HG03442 (cell line): ENCODE results near the gene PLEKHN1.
"Not testable (repeated sequence)": the region's sequence is repeated elsewhere in the genome, so short reads cannot be mapped to it uniquely, and the experiment has no call there.

Experiments
- ATAC-seq: cut with Tn5 transposase; IDR thresholded peaks from one replicate; pipeline ENCODE4 v1.9.1; 2021; ENCODE audit warnings: mild to moderate bottlenecking, moderate library complexity; ENCODE audit not compliant: unreplicated experiment

Gene PLEKHN1

DNA sequence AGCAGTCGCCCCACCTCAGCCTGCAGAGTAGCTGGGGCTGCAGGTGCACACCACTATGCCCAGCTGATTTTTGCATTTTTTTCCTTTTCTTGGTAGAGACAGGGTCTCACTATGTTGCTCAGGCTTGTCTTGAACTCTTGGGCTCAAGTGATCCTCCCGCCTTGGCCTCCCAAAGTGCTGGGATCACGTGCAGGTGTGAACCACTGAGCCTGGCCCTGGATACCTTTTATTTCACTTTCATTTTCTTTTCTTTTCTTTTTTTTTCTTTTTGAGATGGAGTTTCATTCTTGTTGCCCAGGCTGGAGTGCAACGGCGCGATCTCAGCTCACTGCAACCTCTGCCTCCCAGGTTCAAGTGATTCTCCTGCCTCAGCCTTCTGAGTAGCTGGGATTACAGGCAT, 25.0 kb downstream of the PLEKHN1 start:
- ATAC-seq, result not testable (repeated sequence)

DNA sequence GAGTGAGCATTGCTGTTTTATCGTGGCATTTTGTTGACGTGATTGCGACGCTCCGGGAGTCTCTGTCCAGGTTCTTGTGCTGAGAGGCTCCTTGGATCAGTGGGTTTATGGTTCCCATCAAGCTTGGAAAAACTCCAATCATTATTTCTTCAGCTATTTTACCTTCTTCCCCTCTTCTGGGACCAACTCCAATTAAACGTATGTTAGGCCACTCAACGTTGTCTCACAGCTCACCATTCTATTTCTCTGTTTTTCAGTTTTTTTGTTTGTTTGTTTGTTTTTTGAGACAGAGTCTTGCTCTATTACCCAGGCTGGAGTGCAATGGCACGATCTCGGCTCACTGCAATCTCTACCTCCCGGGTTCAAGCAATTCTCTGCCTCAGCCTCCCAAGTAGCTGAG, 25.6 kb downstream of the PLEKHN1 start:
- no peak for ATAC-seq

DNA sequence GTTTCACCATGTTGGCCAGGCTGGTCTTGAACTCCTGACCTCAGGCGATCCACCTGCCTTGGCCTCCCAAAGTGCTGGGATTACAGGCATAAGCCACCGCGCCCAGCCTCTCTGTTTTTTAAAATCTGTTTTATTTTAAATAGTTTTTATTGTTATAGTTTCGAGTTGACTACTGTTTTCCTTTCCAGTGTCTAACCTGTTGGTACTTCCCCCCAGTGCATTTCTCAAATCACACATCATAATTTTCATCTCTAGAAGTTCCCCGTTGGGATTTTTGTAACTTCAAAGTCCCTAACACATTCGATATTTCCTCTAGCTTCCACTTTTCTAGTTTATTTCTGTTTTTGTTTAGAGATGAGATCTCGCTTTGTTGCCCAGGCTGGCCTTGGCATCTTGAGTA, 26.1 kb downstream of the PLEKHN1 start:
- ATAC-seq, result no peak

DNA sequence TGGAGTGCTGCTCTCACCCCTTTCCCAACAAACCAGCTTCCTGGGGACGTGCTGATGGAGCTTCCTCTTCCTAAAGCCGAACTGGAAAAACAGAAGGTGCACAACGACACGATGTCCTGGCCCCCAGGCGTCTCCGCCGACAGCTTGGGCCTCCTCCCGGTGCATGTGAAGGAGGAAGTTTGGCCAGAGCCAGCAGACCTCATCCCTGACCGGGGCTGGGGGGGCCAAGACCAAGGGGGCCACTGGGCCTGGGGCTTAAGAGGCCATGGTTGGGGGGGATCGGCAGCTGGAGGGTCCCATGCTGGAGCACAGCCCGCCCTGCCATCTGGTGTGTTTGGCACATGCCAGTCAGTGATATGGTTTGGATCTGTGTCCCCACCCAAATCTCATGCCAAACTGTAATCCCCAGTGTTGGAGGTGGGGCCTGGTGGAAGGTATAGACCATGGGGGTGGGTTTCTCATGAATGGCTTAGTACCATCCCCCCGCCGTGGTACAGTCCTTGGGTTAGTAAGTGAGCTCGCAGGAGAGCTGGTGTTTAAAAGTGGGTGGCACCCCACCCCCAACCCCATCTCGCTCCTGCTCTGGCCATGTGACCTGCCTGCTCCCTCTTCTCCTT, 27.2 kb downstream of the PLEKHN1 start:
- no peak for ATAC-seq

DNA sequence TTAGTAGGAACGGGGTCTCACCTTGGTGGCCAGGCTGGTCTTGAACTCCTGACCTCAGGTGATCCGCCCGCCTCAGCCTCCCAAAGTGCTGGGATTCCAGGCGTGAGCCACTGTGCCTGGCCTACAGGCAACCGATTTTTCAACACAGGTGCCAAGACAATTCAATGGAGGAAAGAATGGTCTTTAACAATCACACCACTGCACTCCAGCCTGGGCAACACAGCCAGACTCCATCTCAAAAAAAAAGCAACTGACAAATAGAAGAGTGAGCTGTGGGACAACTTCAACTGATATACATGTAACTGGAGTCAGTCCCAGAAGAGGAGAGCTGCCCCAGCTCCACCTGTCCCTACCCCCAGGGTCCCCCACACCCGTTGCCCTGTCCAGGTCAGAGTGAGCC, 28.3 kb downstream of the PLEKHN1 start:
- not testable (repeated sequence) for ATAC-seq

DNA sequence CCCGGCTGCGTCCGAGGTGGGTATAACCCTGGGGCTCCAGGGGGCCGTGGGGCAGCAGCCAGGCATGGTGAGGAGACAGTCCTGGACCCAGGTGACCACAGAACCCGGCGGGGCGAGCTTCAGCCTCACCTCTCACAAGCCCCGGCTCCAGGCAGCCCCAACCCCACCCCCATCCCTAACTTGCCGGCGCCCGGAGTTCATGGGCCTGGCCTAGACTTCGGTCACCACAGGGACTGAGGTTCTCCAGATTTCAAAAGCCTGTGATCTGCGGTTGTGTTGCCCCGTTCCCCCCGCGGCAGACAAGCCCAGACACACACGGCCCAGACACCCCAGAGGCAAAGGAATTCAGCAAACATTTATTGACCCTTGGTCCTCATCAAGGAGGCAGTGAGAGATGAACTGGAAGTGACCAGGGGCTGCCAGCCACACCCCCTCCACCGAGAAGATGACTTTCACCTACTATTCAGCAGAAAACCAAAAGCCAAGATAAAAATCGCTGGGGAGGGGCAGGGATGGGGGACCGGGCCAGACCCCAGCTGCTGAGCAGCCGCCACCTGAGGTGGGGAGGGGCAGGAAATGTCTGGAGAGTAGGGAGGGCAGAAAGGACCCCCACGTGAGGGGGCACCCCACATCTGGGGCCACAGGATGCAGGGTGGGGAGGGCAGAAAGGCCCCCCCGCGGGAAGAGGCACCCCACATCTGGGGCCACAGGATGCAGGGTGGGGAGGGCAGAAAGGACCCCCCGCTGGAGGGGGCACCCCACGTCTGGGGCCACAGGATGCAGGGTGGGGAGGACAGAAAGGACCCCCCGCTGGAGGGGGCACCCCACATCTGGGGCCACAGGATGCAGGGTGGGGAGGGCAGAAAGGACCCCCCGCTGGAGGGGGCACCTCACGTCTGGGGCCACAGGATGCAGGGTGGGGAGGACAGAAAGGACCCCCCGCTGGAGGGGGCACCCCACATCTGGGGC, 29.7 kb downstream of the PLEKHN1 start:
- no peak for ATAC-seq

DNA sequence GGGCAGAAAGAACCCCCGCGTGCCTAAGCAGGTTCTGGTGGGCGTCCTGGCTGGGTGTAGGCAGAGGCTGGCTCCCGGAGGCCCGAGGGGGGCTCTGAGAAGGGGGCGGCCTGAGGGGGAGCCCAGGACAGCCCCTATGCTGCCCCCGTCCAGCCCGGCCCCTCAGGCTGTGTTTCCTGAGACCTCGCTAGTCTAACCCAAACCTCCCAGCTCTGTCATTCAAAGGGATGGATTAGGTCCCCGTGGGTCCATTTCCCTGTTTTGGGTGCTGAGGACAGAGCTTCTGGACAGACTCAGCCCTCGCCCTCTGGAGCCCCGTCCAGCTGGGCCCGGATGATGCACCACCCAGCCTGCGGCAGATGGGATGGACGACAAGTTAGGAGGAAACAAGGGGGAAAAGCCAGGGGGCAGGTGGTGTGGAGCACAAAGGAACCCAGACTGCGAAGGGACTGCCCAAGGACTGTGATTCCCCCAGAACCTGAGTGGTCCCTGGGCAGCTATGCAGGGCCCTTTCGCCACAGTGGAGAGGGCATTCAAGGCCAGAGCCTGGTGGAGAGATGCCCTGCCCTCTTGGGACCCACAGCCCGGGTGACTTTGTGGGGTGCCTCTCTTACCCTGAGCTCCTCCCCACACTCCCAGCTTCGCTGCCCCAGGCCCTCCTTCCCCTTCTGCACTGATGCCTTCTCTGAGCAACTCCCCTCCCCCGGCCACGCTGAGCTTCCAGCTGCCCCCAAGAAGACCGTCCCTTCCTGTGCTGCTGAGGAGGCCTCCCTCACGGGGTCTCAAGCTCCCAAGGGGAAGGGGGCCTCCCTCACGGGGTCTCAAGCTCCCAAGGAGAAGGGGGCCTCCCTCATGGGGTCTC, 30.8 kb downstream of the PLEKHN1 start:
- no peak for ATAC-seq

DNA sequence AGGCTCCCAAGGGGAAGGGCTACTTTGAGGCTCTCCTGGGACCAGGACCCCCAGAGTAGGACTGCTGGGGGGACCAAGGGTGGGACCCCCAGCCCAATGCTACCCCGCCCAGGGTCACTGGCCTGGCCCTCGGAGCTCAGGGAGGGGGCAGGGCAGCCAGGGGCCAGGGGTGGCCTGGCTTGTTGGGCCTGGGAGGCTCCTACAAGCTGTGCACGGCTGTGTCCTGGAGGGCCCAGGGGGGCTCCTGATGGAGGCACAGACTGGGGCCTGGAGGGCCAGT, 31.4 kb downstream of the PLEKHN1 start:
- ATAC-seq, result no peak

DNA sequence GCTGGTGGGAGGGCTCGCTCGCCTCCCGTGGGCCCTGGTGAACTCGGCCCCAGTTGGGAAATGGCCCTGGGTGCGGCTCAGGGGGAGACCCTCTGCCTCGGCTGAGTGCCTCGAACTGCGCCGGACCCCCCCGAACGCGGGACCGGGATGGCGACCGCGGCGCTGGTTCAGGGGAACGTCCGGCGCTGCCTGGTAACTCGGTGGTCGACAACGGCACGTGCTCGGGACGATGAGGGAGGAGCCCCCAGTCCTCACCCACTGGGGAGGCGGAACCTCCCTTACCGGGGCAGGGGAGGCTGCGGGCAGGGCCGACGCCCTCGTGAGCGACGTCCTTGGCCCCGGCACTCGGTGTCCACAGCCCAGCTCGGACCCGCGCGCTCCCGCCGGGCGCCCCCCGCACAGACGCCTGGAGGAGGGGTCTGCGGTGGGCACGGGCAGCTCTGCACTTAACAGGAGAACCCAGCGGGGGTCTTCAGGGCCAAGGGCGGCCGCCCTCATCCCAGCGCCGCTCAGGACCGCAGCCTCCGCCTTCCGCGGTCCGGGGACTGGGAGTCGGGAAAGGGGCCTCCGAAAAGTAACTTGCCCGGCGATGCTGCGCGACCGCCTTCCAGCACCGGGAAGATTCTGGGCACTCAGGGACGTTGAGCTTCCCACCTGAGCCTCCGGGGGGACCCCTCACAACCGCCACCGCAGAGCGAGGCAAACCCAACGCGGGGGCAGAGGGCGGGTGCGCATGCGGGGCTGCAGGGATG, 31.9 kb downstream of the PLEKHN1 start:
- ATAC-seq, result no peak

DNA sequence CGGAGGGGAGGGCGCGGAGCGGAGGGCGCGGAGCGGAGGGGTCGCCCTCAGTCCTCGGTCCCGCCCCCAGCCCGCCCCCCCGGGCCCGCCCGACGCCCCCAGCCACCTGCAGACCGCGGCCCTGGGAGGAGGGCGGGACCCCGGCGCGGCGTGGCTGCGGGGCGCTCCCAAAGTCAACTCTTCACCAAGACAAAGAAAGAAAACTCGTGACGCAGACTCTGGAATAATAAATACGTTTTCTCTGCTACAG, 32.4 kb downstream of the PLEKHN1 start:
- no peak for ATAC-seq

DNA sequence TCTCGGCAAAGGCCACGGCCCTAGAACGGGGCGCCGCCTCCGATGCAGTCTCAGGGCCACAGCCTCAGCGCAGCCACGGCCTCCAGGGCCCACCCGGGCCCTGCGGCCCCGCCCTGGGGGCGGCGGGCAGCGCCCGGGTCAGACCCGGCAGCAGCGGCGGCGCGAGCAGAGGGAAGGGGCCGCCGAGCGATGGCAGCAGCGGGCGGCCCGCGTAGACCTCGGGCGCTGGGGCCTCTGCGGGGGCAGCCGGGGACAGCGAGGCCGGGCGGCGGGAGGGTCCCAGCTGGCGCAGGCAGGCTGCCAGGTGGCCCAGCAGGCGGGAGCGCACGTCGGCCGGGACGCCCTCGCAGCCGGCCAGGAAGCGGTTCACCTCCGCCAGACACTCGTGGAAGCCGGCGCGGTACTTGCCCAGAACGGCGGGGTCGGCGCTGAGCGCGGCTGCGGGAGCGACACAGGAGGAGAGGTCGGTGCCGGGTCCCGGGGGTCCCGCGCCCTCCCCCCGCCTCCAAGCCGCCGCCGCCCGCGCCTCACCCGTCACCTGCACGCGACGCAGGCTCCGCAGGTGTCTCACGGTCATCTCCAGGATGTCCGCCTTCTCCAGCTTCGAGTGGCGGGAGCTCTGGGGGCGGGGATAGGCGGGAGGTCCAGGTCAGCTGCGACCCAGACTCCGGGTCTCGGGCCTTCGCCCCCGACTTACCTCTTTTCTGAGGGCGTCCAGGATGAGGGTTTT, 32.9 kb downstream of the PLEKHN1 start:
- ATAC-seq, result no peak

DNA sequence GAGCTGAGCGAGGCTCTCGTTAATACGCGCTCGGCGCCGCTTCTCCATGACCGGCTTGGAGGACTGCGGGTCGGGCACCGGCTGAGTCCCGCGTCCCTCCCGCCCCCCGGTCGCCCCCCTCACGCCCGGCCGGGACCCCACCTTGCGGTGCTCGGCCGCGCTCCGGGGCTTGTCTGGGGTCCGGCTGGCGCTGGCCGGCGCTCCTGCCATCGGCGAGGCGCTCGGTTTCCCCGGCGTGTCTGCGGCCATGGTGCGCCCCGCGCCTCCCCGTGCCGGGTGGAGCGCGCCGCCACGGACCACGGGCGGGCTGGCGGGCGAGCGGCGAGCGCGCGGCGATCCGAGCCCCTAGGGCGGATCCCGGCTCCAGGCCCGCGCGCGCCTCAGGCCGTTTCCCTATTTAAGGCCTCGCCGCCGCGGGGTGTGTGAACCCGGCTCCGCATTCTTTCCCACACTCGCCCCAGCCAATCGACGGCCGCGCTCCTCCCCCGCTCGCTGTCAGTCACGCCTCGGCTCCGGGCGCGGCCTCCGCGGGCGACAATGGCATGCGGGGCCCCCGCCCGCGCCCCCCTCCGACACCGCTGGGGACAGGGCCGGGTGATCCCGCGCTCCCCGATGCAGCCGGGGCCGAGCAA, 33.6 kb downstream of the PLEKHN1 start, which contains the start of gene HES4:
Gene HES4, minus strand, starts transcription at position 373 of the 632 bp plus-strand sequence. Its CDS starts 124 bp downstream, at position 249.
- ATAC-seq, result peak; percentile 39

DNA sequence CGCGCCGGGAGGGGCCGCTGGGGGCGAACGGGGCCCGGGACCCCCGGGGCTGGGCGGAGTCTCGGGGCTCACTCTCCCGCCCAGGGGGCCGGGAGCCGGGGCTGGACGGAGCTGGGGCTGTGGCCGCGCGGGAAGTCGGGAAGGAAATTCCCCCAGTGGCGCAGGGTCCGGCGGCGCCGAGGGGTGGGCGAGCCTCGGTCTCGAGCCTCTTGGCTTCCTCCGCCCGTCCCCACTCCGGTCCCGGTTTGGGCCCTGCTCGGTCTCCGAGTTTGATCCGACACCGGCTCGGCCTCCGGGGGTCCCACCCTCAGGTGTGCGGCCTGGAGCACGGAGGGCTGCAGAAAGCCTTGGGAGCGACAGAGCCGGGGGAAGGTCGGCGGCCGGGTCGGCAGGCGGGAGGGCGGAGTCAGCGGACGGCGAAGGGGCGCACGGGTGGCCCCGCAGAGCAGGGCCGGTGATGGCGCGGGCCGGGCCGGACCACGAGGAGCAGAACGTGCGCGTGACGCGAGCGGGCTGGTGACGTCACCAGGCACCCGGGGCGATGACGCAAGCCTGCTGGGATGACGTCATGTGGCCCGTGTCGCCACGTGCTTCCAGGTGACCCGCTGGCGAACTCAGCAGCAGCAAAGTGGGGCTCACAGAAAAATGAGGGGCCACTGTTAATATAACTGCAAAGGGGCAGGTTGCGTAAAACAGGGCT, 34.2 kb downstream of the PLEKHN1 start:
- peak; percentile 20 for ATAC-seq

DNA sequence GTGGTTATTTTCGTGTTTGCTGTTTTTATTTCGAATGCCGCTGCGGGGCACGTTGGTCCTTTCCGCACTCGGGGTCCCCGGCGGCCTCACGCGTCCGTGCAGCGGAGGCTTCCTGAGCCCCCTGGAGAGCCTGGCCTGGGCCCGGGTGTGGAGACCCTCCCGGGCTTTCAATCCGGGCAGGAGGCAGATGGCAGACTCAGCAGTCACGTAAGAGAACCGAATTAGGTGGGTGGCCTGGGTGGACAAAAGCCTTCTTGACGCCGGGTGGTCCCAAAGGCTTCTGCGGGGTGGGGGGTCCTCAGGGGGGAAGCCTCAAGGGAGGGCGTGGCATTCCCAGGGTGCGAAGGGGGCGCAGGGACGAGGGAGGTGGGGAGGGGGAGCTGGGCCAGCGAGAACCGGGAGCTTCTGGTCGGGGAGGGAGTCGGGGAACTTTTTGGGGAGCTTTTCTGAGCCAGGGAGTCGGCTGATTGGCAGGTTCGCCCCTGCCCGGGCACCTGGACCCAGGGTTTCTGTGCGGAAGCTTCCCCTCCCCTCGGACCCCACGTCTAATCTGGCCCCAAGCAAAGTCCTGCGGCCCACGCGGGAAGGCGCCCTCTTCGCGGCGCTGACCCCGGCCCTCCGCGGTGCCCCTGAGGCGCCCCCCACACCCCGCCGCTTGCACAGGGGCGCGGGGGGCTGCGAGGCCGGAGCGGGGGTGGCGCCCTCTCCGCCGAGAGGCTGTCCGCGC, 34.9 kb downstream of the PLEKHN1 start:
- no peak for ATAC-seq

DNA sequence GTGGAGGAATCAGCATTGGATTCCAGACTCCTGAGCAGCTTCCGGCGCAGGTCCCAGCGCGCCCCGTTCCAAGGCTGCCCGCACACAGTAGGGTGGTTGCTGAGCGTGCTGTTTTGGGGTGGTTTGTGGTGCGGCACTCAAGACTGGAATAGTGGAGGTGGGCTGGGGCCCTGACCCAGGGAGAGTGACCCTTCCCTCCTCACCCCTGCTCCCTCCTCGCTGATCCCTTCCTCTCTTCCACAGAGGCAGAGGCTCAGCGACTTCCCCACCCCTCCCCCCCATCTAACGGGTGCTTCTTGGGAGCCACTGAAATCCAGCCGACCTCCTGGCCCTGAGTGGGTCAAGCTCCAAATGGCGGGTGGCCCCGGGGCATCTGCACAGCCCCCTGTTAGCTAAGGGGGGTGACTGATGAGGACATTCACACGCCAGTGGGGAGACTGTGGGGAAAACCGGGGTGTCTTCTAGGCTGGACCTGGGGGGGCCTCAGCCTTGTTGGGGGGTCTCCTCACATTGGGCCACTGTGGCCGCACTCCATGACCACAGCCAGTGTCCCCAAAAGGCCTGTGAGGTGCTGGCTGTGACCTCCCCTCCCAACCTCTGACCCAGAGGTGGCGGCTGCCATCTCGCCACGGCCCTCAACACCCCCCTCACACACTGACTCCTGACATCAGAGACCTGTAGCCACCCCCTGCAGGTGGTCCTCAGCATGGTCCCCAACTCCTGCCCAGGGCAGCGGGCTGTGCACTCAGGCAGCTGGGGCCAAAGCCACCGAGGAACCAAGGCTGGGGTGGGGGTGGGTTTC, 37.5 kb downstream of the PLEKHN1 start:
- ATAC-seq, result no peak

DNA sequence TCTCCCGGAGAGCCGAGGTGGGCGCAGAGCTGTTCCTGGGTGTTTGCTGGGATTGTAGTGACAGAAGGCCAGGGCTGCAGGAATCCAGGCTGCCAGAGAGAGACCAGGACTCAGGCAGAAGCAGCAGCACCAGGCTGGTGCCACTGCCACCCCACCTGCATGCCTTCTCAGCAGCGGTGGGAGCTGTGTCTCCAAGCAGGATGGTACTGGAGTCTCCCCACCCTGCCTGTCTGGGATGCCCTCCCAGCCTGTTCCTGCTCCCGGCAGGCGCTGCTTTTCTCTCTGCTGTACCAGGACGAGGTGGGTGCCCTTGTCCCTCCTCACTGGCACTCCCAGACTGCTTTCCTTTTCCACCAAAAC, 38.1 kb downstream of the PLEKHN1 start:
- ATAC-seq, result no peak

DNA sequence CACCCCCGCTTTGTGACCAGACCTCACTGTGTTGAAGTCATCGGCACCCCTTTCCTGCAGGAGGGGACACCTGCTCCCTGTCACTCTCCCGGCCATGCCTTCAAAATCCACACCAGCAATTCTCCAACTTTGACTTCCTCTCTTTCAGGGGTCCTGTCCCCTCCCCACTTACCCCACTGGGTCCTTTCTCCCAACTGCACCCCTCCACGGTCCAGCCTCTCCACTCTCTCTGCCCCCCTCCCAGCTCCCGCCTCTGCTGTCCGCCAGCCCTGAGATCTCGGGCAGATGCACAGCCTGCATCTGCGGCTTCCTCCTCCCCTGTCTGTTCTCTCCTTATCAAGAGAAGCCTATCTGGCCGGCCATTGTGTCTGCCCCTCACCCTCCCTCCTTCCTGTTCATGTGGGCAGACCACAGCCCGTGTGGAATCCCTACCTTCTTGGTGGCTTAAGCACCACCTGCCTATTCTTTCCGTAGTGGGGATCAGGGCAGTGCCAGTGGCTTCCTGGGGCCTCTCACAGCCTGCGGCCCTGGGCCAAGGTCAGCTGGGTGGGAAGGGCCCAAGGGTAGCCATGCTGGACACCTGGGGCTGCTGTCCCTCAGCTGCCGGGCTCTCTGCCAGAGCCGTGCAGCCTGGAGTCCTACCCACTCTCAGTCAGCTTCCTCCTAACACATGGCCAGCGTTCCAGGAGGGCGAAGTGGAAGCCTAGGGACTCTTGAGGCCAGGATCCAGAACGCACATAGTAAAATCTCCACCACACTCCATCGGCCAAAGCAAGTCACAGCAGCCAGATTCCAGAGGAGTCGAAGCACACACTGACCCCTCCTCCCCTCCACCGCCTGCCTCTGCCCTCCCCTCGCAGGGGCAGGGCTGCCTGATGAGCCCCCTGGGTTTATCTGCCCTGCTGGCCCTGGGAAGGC, 38.8 kb downstream of the PLEKHN1 start:
- no peak for ATAC-seq
